Measurements from ENCODE around the gene TPX2. TPM values are rescaled to one million over a fixed set of nuclear protein-coding genes. Genes with fewer than 3 reads are reported as not detected.

TPX2 gene
- total and polyA plus RNA-seq, 2 of the 8 experiments (the other 6 are each of a cell fraction or from before 2014, with no cell fraction given) = 43.6 to 125 TPM

- Histone ChIP-seq H3K14ac (ENCODE audit: insufficient read length) (no peak overlapping the region), H4K20me1 (replicated peaks in 1 of 2; ENCODE audit: control insufficient read depth in 1 of 2, insufficient read depth in 2 of 2, low read length in 2 of 2) (peaks cover 2 to 8% of the 10 kb centered on the region in 2 experiments), H3K18ac (ENCODE audit: extremely low read depth, low read length) (peak overlapping the region; percentile 60; the same call in 1 of the 2 replicates), H2AFZ (ENCODE audit: low read length) (no peak overlapping the region), H3K36me3 (ENCODE audit: control insufficient read depth in 2 of 4, insufficient read depth in 4 of 4, low read length in 3 of 4) (peaks cover 5 to 13% (median 8%) of the 10 kb centered on the region in 4 experiments; a peak in 7 of 8 replicates), H3K4me3 (ENCODE audit: extremely low read depth in 1 of 4, insufficient read depth in 2 of 4, low read depth in 3 of 4, low read length in 4 of 4) (peak overlapping the region in 2 of 4 experiments; percentile 30 to 43; a peak in 3 of 8 replicates), H3K23me2 (ENCODE audit: low read depth, low read length) (no peaks in the 10 kb centered on the region), H3K4me1 (replicated peaks in 1 of 4; ENCODE audit: control insufficient read depth in 3 of 4, insufficient read depth in 4 of 4, low read length in 3 of 4) (peaks cover 27 to 43% (median 37%) of the 10 kb centered on the region in 4 experiments), H4K8ac (ENCODE audit: extremely low read depth, insufficient read depth, low read length) (no peak overlapping the region), H3K27ac (ENCODE audit: low read depth, low read length) (peak overlapping the region; percentile 31; the same call in 1 of the 2 replicates), H3K79me1 (ENCODE audit: low read depth, low read length) (peaks cover 11% of the 10 kb centered on the region), H3K27me3 (replicated peaks in 1 of 4; ENCODE audit: control insufficient read depth in 3 of 4, extremely low read depth in 1 of 4, insufficient read depth in 3 of 4, low read length in 3 of 4) (no peaks in the 10 kb centered on the region), H2BK120ac (replicated peaks; ENCODE audit: low read depth, low read length) (peak overlapping the region; percentile 69), H2BK5ac (ENCODE audit: low read depth, low read length) (peak overlapping the region; percentile 96; the same call in 1 of the 2 replicates), H3K4me2 (ENCODE audit: insufficient read depth in 1 of 2, low read depth in 2 of 2, low read length in 2 of 2) (peak overlapping the region; percentile 57 to 75), H3K4ac (replicated peaks; ENCODE audit: insufficient read length, low read depth, low read length) (peak overlapping the region; percentile 54), H2BK20ac (ENCODE audit: low read length) (peak overlapping the region; percentile 96), H2BK15ac (ENCODE audit: low read length) (no peak overlapping the region), H3K9me3 (ENCODE audit: insufficient read depth in 2 of 2, low read depth in 1 of 2, low read length in 1 of 2) (no peaks in the 10 kb centered on the region), H4K5ac (ENCODE audit: insufficient read length, low read depth, low read length) (no peak overlapping the region), H3K56ac (replicated peaks; ENCODE audit: insufficient read length, low read depth, low read length) (no peak overlapping the region), H3K79me2 (ENCODE audit: control insufficient read depth in 1 of 2, insufficient read depth in 2 of 2, low read length in 2 of 2) (peaks cover 11 to 90% of the 10 kb centered on the region in 2 experiments), H3K9ac (replicated peaks in 1 of 4; ENCODE audit: extremely low read depth in 1 of 4, low read depth in 3 of 4, low read length in 3 of 4) (no peak overlapping the region; a peak in 1 of 7 replicates), H2BK12ac (ENCODE audit: low read depth, low read length) (peak overlapping the region; percentile 96; the same call in 1 of the 2 replicates), H3K23ac (ENCODE audit: insufficient read length) (no peak overlapping the region), H4K91ac (replicated peaks; ENCODE audit: insufficient read length, low read length) (peak overlapping the region; percentile 61), H2AK5ac (ENCODE audit: low read depth, low read length) (no peak overlapping the region)
- DNase-seq (ENCODE audit: low read depth in 1 of 2, low spot score in 2 of 2) = no peak
- ChIA-PET POLR2A (ENCODE audit: partially characterized antibody) (interaction anchor here (0.6 to 6.2 kb wide), 11 partner anchors 10 to 105 kb away, joined by 3 to 85 read pairs (median 6); partner anchors contain the start of gene BCL2L1), CTCF (ENCODE audit: partially characterized antibody) (interaction anchor here (0.8 to 5.6 kb wide), 10 partner anchors 9 to 155 kb away, joined by 3 to 52 read pairs (median 4); no protein-coding TSS in a partner anchor)
- FAIRE-seq = no peak
- 88% methylated on average over 5 of the region's 5 CpGs; no CpG with 5 or more reads in 1 of the 2 experiments for WGBS, 2 experiments (ENCODE audit: extremely low coverage in 1 of 2, insufficient coverage in 1 of 2, insufficient read length in 1 of 2, insufficient replicate concordance in 2 of 2, low coverage in 1 of 2, low lambda C conversion rate in 2 of 2, missing lambda C conversion rate in 1 of 2)
- no peak for TF ChIP-seq SRF (IDR thresholded peaks at IDR 0.05; ENCODE audit: low read depth, low read length)
Measured at GRCh38 chr20:31712112-31712553, 27.0 kb upstream of the TPX2 start.
